Measurements from ENCODE around the gene NTM.

NTM gene

DNA sequence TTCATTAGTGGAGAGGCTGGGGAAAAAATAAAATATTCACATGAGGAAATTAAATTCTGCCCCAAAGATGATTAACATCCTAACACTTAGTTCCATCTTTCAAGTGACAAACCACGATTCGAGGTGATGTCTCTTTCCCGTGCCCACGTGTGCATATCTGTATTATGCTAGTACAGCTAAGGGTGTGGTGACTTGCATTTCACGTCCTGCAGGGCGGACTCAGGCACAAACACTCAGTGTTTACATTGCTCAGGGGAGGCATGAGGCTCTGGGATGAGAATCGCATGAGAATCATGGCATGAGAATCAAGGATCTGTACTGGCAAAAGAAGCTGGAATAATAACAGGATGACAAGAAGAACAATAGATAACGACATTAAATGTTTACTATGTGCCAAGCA is 179.4 kb downstream of the NTM start:
- no peak for DNase-seq (ENCODE audit: low spot score)

DNA sequence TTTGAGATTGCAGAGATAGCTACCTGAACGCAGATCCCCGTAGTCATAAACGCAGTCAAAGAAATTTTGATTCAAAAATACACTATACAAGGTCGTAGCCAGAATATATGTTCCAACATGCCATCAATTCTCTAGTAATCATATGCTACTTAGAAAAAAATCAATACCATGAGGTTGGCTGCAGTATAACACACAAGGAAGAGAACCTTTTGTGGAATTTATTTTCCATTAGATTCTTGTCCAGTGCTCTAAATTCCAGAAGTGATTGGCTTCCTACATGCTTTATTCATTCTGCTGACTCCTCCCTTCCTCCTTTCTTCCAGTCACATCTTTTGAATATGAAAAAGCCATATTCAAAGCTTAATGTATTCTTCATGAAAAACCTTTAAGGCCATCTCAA is 189.9 kb downstream of the NTM start:
- no peak for DNase-seq (ENCODE audit: low spot score)

DNA sequence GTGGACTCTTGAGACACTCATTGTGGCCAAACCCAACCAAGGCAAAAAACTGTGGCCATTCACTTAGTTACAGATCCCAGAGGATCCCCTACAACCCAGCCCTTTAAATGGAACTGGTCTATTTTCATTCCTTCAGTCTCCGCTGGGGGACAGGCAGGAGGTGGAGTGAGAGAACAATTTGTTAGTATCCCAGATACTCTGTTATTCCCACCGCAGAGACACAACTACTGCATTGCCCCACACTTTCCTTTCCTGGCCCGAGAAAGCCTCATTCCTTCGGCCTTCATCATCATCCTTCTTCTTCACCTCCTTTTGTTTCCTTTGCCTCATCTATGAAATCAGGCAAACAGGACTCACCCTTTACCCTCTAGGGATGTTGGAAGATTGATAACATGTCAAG is 191.1 kb downstream of the NTM start:
- no peak for DNase-seq (ENCODE audit: low spot score)

DNA sequence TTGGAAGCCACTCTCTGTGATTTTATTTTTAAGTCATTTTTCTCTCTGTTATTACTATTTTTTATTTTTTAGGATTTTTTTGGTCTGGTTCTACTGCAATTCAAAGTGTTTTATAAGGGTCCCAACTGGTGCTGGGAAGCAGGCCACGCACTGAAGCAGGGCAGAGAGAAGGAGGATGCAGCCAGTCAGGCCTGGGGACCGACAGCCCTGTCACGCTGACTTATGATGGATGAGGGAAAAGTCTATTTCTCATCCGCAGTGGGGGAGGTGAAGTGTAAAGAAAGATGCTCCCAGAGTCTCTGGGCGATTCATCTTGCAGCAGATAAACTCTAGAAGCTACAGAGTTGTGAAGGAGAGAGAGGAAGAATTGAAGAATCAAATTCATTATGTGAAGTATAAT is 191.6 kb downstream of the NTM start:
- DNase-seq (ENCODE audit: low spot score): no peak

DNA sequence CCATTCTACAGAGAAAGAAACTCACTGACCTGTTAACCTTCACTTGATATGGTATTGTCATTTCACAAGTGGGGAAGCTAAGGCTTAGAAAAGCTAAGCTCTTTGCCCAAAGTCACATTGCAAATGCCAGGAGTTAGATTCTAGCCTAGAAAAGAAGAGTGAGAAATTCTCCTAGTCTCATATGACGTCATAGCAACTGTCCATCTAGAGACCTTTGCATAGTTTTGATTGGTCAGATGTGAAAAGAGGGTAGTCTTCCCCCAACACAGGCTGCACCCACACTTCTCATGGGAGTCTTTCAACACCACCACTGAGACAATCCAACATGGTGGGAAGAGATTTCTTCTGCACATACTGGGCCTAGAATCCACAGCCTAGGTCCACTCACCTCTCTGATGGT is 197.9 kb downstream of the NTM start:
- no peak for DNase-seq (ENCODE audit: low spot score)

DNA sequence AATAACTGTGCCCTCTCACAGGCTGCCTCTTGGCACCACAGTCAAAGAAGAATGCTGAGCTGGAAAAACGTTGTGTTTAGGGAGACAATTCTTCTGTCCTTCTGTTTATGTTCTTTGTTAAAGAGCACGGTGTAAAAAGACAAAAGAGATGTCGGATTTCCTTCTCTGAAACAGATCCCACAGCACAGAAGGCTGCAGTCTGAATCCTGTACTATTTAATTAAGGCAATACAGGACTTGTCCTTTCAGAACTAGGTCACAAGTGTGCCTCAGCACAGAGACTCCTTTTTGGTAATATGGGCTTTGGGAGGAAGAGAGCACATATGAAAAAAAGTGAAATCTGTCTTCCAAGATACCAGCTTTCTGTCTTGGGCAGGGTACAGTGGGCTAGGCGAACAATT is 201.2 kb downstream of the NTM start:
- no peak for DNase-seq (ENCODE audit: low spot score)

DNA sequence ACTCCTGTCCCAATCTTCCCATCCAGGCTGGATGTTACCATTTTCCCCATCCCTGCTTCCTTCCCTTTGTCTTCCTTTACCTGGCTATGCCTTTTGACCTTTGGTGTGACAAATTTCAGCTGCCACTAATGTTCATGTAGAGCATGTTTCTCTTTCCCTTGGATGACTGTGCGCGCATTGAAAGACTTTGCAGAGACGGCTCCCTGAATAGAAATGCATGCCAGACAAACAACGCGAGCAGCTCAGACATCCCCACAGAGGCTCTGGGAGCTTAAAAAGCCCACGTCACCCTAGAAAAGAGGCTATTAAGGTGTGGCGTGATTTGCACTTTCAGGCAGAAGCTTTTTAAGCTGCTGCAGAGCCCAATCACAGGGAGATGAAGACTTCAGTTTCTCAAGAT is 202.0 kb downstream of the NTM start:
- no peak for DNase-seq (ENCODE audit: low spot score)

DNA sequence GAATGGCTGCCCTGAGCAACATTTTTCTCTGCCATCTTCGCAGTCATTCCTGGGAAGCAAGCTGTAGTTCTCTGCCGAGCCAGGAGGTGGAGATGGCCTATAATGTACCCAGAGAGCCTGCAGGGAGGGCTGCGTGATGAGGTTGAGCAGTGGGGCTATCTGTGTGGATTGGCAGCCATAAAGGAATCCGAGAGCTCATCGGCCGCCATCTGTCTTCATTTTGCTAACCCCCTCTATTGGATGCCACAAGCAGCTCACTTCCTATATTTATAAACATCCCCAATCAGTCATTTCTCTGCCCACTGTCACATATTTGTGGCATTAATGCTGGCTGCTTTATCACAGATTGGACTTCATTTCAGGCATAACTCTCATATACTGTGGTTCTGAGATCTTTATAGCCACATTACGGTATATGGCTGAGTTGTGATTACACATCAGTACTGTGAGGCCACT is 209.5 kb downstream of the NTM start:
- DNase-seq (ENCODE audit: low spot score): peak; percentile 7

DNA sequence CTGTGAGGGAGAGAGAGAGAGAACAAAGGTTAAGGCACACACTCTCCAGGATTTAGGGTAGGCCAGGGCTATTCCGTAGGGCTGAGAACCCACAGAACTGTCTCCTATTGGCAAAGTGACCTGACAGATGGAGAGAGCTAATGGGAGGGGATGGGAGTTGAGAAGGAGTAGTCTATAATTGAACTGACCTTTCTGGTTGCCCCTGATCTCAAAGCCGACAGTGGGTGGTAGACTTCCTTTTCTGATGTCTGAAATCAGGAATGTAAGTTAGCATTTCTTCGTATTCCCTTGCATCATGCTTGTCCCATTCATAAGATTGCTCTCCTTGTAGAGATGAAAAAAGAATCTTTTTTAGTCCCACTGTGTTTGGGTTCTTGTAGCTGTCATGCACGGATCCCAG is 210.1 kb downstream of the NTM start:
- no peak for DNase-seq (ENCODE audit: low spot score)

DNA sequence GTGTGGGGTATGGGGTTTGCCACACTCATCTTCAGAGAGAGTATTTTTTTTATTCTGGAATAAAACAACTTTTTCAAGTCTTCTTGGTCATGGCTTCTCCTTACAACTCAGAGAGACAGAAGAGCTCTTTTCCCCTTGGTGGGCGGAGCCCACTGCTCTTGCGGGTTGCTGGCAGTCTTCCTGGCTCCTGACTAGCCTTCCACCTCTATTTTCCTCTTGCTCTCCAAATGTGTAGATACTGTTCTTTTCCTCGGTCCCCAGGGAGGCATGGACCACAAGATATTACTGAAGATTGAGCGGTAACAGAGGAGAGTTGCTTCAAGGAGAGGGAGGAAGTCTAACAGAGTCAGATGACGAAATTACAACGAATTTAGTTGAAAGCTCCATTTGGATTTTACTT is 210.6 kb downstream of the NTM start:
- no peak for DNase-seq (ENCODE audit: low spot score)

DNA sequence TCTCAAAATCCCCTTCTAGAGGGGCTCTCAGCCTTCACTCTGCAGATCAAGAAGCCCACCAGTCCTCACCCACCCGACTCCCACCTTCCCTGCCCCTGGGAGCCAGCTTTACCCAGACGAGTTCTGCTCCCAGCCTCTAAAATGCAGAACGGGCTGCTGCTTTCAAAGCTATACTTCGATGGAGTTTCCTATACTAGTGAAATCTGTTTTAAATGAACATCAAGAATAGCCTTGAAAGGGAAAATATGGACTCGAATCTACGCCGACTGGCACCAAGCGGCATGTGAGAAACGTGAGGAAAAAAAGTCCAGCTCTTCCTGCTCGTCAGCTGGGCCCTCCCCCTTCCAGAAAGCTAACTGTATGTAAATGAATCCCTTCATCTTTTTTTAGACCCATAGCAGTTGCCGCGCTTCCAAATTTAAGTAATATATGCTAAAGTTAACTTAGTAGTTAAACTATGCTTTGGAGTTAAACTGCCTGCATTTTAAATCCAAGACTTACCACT is 211.7 kb downstream of the NTM start:
- DNase-seq (ENCODE audit: low spot score): no peak

DNA sequence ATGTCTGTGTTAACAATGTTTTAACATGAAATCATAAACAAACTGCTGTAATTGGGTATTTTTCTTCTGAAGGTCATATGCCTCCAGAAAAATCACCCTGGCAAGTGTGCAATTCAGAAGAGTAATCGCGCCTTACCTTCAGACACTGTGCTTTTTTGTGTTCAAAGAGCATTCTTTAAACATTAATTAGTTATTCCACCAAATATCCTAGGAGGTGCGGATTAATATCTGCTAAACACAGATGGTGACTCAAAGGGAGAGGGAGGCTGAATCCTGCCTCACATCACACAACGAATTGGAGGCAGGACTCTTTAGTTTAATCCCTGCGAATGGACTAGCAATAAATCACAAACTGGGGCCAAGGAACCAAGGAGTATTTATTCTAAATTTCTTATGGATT is 213.0 kb downstream of the NTM start:
- no peak for DNase-seq (ENCODE audit: low spot score)

DNA sequence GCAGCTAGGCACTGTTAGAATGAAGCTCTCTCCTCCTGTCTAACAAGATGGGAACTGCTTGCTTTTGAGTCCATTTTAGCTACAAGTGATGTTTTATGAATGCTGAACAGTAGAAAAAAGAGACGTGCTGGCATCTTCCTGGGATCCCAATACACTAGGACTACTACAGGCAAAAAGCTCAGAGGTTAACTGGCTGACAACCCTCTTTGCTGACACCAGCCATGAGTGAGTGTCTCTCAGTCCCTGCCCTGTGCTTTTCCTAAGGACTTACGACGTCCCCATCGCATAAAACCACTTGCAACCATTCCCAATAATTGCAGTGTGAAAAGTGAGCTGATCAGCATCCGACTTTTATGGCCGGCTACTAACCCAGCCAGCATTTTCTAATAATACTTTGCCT is 213.5 kb downstream of the NTM start:
- no peak for DNase-seq (ENCODE audit: low spot score)

DNA sequence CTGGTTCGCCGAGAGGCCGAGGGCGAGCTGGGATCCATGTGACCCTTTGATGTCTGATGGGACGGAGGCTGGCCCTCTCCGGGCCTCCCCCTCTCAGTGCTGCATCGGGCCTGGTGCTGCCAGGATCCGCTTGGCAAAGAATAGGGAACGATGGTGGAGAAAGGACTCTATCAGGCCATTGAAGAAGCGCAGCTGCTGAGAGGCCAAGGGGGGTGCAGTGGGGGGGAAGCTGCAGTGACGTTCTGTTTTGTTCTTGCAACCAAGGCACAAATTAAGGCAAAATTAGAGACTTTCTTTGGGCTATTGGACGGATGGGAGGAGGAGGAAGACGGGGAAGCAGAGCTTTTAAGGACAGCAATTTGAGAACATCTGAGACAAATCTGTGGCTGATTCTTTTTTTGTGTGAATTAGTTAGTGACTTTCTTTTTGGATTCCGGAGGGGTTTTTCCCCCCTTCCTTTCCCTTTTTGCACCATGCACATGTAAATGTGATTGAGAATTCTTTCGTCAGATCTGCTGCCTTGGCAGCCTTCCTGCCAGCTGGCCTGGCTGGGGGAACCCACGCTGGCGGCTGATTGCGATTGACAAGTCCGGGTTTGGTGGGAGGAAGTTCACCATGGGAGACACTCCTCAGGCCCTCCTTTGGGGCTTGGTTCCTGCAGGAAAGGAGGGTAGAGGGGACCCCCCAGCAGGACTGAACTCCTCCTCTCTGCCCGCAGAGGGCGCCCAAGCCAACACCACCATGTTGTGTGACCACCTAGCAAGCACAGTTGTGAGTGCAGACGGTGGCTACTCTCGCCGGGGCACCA is 214.6 kb downstream of the NTM start:
- DNase-seq (ENCODE audit: low spot score): no peak

DNA sequence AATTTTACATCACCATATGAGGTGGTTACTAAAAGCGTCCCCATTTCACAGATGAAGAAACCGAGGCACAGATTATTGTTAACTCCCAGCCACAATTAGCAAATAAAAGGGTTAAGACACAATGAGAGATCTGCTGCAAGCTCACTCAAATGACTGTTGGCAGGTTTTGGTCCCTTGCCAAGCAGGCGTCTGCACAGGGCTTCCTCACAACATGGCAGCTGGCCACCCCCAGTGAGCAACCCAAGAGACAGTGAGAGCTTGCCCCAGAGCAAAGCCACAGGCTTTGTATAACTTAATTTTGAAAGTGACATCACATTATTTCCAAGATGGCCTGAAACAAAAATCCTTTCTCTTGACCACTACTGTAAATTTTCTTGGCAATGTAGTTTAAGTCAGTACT is 217.6 kb downstream of the NTM start:
- no peak for DNase-seq (ENCODE audit: low spot score)

DNA sequence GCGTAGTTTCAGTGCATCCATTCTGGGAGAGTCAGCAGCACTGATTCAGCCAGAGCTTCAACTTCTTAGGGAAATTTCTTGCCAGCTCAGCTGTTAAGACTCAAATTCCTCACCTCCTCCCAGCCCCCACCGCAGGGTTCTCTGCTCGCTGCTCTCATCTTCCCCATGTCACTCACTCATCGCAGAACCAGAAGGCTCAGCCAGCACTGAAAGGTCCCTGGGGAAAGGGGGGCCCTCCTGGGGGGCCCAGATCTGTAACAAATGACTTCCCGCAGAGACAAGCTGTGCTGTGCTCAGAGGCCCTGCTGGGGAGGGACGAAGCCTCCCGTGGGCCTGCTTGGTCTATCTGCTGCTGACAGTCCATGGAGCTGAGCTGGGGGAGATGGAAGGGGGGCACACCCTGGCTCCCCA is 220.6 kb downstream of the NTM start:
- no peak for DNase-seq (ENCODE audit: low spot score)

DNA sequence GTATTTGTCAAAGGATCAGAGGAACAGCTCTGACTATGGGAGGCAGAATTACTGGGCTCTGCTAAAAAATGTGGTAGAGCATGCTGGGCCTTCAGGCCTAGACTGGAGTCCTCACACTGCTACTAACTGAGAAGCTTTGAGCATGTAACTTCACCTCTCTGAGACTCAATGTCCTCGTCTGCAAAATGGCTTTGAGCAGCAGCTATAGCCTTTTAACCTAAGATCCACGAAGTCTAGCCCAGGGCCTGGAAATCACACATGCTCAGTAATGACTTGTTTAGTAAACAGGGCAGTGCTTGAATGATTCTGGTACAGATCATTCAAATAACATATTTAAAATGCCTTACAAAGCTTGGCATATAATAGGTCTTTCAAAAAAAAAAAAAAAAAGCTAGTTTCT is 221.7 kb downstream of the NTM start:
- no peak for DNase-seq (ENCODE audit: low spot score)

DNA sequence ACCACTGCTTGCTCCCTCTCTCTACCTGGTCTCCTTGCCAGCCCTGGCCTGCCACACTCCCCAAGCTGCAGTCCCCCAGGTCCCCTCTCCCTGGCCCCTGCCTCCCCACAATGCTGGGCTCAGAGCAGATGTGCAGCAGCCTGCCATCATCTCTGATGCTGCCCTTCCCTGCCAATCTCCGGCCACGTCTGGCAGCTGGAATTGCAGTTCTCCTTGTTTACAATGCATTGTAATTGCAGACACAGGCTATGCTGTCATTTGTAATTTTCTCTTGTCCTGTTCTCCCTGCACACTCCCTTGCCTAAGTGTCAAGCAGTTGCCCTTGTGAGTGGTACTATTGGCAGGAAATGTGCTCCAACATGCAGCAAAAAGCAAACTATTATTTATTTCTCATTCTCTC is 222.3 kb downstream of the NTM start:
- no peak for DNase-seq (ENCODE audit: low spot score)

DNA sequence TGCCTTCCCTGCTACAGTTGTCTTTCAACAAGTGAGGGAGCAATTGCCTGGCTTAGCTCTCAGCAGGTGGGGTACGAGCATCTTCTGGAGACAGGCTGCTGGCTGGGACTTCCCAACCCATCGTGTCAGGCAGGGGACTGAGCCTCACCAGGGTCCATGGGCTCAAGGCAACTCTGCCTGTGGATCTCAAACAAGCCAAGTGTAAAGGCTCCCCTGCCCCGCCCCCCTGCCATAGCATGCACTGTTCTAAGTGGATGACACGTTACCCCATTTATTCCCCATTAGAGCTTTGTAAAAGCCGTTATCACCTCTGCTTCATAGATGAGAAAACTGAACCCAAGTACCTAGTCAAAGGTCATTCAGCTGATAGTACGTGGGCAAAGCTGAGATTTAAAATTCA is 222.9 kb downstream of the NTM start:
- no peak for DNase-seq (ENCODE audit: low spot score)

DNA sequence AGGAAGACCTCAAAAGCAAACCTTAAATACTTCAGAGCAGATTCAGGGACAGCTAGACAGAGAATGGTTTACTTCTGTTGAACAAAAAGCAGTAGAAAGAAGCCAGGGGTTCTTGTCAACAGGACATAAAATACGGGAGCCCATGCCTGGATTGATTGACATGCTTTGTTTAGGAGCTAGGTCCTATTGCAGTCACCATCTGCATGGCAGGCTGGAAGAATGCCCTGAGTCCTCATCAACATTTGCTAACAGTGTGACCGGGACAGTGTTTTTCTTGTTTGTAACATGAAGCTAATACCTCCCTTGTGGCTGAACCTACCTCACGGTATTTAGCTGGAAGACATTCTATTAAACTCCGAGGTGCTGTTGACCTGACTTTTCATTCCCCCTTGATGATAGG is 225.4 kb downstream of the NTM start:
- DNase-seq (ENCODE audit: low spot score): no peak

DNA sequence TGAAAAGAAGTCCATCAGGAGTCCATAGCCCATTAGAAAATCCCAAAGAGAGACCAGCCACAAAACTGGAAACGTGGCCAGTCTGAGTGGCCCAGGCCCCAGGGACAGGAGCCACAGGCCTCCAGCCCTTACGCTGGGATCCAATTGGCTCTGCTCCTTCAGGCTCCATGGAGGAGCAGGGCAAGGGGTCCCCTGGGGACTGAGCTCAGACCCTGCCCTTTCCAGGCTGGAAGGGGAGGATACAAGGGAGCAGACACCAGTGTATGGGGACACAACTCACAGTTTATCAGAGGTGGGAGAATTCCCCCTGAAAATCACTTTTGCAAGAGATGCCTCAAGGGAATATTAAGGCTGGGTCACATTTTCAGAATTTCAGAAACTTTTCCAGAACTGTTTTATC is 227.5 kb downstream of the NTM start:
- no peak for DNase-seq (ENCODE audit: low spot score)

DNA sequence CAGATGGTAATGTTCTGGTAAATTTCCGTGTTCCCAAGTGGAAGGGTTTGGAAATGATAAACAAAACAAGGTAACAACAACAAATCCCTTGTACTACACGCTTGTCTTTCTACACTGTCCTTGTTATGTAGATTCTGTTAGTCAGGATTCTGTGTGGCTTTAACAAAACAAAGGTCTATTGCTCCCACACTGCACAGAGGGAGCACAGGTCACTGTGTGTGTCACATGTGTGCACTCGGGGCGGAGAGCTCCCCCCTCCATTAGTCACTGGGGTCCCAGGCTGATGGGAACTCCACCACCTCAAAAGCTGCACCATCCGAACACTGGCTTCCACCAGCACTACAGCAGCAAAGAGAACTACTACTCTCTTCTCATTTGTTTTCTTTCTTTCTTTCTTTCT is 227.9 kb downstream of the NTM start:
- no peak for DNase-seq (ENCODE audit: low spot score)

DNA sequence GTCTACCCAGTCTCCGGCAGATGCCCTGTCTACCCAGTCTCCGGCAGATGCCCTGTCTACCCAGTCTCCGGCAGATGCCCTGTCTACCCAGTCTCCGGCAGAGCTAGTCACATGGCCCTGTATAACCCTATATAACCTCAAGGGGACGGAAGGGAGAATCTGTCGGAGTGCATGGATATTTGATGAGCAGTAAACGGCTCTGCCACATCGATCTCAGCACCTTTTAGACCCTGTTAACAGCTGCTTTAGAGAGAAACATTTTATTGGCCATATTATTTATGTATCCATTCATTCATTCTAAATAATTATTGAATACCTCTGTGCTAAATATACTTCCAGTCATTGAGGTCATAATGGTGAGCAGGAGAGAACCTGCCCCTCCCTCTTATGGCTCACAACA is 228.9 kb downstream of the NTM start:
- no peak for DNase-seq (ENCODE audit: low spot score)

DNA sequence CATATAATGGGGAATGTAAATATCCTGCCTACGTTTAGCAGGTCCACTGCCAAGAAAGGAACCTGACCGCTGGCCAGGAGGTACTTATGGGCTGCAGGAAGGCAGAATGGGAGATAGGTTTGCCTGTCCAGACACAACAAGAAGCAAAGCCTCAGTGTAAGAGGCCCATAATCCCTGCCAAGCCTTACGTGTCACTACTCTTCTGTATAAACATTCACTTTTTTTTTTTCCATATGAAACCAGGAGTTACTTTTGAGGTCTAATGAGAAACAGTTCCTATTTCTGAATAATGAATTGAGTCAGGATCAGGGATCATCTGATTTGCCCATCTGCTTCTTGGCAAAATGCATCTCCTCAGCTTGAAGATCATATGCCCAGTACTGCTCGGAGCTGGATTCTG is 230.2 kb downstream of the NTM start:
- DNase-seq (ENCODE audit: low spot score): no peak
